ENCODE results near the gene NDUFV1. TPM values are rescaled to one million over a fixed set of nuclear protein-coding genes. Genes with fewer than 3 reads are reported as not detected.

The NDUFV1 gene
- total and polyA plus RNA-seq, 9 of the 15 experiments (the other 6 are each of a cell fraction or from before 2014, with no cell fraction given): 10.8 to 423 (median 209) TPM

- TF ChIP-seq TRIM25 (IDR thresholded peaks at IDR 0.05; ENCODE audit: borderline replicate concordance) (no peak), ZNF639 (CRISPR knock-in tag; conservative IDR thresholded peaks at IDR 0.05 in 1 of 2, IDR thresholded peaks at IDR 0.05 in 1 of 2) (0 out of 4 replicates have a peak, but pooled peaks of 1 of the 2 experiments have one; percentile 43), FOXA1 (IDR thresholded peaks at IDR 0.05; ENCODE audit: borderline replicate concordance) (no peak), CBFA2T2 (conservative IDR thresholded peaks at IDR 0.05) (peak; percentile 59), ILK (tag; IDR thresholded peaks at IDR 0.05; ENCODE audit: borderline replicate concordance, low read depth) (no peak), ZNF354B (CRISPR knock-in tag; IDR thresholded peaks at IDR 0.05) (no peak), TCFL5 (CRISPR knock-in tag; conservative IDR thresholded peaks at IDR 0.05) (no peak), ZNF124 (CRISPR knock-in tag; IDR thresholded peaks at IDR 0.05) (no peak), CTBP1 (IDR thresholded peaks at IDR 0.05; ENCODE audit: borderline replicate concordance) (no peak; the same call in 1 of the 2 replicates)
- TF ChIP-seq, protein P1, sequence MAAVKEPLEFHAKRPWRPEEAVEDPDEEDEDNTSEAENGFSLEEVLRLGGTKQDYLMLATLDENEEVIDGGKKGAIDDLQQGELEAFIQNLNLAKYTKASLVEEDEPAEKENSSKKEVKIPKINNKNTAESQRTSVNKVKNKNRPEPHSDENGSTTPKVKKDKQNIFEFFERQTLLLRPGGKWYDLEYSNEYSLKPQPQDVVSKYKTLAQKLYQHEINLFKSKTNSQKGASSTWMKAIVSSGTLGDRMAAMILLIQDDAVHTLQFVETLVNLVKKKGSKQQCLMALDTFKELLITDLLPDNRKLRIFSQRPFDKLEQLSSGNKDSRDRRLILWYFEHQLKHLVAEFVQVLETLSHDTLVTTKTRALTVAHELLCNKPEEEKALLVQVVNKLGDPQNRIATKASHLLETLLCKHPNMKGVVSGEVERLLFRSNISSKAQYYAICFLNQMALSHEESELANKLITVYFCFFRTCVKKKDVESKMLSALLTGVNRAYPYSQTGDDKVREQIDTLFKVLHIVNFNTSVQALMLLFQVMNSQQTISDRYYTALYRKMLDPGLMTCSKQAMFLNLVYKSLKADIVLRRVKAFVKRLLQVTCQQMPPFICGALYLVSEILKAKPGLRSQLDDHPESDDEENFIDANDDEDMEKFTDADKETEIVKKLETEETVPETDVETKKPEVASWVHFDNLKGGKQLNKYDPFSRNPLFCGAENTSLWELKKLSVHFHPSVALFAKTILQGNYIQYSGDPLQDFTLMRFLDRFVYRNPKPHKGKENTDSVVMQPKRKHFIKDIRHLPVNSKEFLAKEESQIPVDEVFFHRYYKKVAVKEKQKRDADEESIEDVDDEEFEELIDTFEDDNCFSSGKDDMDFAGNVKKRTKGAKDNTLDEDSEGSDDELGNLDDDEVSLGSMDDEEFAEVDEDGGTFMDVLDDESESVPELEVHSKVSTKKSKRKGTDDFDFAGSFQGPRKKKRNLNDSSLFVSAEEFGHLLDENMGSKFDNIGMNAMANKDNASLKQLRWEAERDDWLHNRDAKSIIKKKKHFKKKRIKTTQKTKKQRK (IDR thresholded peaks at IDR 0.05; ENCODE audit: borderline replicate concordance, low read depth, low read length): no peak
- TF ChIP-seq, protein P2, sequence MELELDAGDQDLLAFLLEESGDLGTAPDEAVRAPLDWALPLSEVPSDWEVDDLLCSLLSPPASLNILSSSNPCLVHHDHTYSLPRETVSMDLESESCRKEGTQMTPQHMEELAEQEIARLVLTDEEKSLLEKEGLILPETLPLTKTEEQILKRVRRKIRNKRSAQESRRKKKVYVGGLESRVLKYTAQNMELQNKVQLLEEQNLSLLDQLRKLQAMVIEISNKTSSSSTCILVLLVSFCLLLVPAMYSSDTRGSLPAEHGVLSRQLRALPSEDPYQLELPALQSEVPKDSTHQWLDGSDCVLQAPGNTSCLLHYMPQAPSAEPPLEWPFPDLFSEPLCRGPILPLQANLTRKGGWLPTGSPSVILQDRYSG (tag; conservative IDR thresholded peaks at IDR 0.05; ENCODE audit: low read depth): 0 out of 2 replicates have a peak, but pooled peaks have one; percentile 29
These were observed 1.3 kb upstream of the NDUFV1 start (continued) for GRCh38 chr11:67605231-67606011.
